ENCODE results near the gene ACTA1.

ACTA1 gene

DNA sequence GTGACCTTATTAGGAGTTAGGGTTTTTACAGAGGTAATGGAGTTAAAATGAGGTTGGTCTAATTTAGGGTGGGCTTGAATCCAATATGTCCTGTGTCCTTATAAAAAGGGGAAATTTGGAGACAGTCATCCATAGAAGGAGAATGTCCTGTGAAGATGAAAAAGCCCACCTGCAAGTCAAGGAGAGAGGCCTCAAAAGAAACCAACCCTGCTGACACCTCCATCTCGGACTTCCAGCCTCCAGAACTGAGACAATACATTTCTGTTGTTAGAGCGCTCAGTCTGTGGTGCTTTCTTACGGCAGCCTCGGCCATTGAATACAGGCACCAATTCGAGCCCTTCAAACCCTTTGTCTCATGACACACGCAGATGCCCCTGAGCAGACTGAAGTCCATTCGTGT is 43.8 kb downstream of the ACTA1 start:
- Histone ChIP-seq H3K27me3 (ENCODE audit: control insufficient read depth, insufficient read depth, low read length) (no peaks in the 10 kb centered on the region), H3K9me3 (ENCODE audit: control insufficient read depth, low read length) (no peaks in the 10 kb centered on the region), H3K4me3 (ENCODE audit: low read depth, low read length) (no peak overlapping the region), H2AFZ (no peak overlapping the region), H3K79me2 (no peaks in the 10 kb centered on the region), H3K4me1 (no peaks in the 10 kb centered on the region), H3K27ac (no peak overlapping the region), H3K36me3 (ENCODE audit: control insufficient read depth, insufficient read depth, low read length) (no peaks in the 10 kb centered on the region), H3K9ac (no peak overlapping the region), H3K4me2 (ENCODE audit: low read length) (no peak overlapping the region)
- TF ChIP-seq, protein P1, sequence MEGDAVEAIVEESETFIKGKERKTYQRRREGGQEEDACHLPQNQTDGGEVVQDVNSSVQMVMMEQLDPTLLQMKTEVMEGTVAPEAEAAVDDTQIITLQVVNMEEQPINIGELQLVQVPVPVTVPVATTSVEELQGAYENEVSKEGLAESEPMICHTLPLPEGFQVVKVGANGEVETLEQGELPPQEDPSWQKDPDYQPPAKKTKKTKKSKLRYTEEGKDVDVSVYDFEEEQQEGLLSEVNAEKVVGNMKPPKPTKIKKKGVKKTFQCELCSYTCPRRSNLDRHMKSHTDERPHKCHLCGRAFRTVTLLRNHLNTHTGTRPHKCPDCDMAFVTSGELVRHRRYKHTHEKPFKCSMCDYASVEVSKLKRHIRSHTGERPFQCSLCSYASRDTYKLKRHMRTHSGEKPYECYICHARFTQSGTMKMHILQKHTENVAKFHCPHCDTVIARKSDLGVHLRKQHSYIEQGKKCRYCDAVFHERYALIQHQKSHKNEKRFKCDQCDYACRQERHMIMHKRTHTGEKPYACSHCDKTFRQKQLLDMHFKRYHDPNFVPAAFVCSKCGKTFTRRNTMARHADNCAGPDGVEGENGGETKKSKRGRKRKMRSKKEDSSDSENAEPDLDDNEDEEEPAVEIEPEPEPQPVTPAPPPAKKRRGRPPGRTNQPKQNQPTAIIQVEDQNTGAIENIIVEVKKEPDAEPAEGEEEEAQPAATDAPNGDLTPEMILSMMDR (IDR thresholded peaks at IDR 0.05), result no peak

DNA sequence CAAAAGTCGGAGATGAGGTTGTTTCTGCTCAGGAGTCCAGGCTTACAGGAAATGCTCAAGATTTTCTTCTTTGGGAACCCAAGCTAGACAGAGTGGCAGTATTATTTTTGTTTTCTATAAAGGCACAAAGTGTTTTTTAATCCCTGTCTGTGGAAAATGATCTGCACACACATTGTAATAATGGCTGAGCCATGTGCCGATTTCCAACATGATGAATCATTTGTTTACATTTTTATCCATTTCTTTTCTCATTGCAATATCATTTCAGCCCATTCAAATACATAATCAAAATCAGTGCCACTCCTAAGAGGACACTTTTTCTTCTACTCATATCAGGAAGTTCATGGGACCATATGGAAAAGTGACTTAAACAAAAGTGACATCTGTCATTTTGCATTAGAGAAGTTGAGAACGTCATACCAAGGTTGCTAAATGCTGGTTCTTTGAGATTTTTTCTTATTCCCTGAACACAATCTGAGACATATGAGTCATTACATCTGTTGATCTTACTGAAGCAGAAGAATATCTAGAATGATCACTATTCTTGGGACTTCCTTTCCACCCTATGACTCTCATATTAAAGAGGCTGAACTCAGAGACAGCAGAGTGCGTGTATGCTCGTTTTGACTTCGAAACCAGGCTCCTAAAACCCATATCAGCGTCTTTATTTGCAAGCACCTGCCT is 44.9 kb downstream of the ACTA1 start:
- Histone ChIP-seq H3K27ac (no peak overlapping the region), H3K27me3 (ENCODE audit: control insufficient read depth, insufficient read depth, low read length) (no peaks in the 10 kb centered on the region), H3K4me3 (ENCODE audit: low read depth, low read length) (no peak overlapping the region), H3K9ac (no peak overlapping the region), H3K9me3 (ENCODE audit: control insufficient read depth, low read length) (no peaks in the 10 kb centered on the region), H3K79me2 (no peaks in the 10 kb centered on the region), H2AFZ (no peak overlapping the region), H3K4me2 (ENCODE audit: low read length) (no peak overlapping the region), H3K4me1 (no peaks in the 10 kb centered on the region), H3K36me3 (ENCODE audit: control insufficient read depth, insufficient read depth, low read length) (no peaks in the 10 kb centered on the region)
- TF ChIP-seq, protein P1 (IDR thresholded peaks at IDR 0.05), result no peak

DNA sequence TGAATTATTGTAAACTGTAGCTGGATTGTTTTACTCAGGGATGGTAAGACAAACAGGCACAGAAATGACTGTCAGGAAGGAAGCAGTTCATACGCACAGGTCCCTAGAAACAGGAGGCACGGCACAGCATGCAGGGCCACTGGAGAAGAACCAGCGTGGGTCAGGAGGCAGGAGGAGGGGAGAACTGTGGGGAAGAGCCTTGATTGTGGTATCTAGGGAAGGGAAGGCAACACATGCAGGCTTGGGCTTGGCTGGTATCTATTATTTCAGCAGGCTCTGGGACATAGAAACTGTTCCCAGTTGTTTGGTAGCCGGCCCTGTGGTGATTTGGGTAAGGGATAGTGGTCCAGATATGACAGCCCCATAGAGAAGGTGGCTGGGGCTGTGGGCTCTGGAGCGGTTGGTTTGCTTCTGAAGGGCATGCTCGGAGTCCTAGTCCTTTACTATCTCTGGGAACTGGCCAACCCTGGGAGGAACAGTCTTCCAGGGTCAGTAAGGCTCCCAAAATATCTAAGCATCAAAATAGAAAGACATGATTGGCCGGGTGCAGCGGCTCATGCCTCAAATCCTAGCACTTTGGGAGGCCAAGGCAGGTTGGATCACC is 47.9 kb downstream of the ACTA1 start:
- Histone ChIP-seq H2AFZ (no peak overlapping the region), H3K4me2 (ENCODE audit: low read length) (no peak overlapping the region), H3K9ac (no peak overlapping the region), H3K4me1 (no peaks in the 10 kb centered on the region), H3K79me2 (no peaks in the 10 kb centered on the region), H3K27me3 (ENCODE audit: control insufficient read depth, insufficient read depth, low read length) (no peaks in the 10 kb centered on the region), H3K27ac (no peak overlapping the region), H3K36me3 (ENCODE audit: control insufficient read depth, insufficient read depth, low read length) (no peaks in the 10 kb centered on the region), H3K9me3 (ENCODE audit: control insufficient read depth, low read length) (no peaks in the 10 kb centered on the region), H3K4me3 (ENCODE audit: low read depth, low read length) (no peak overlapping the region)
- TF ChIP-seq, protein P1 (IDR thresholded peaks at IDR 0.05), result no peak

DNA sequence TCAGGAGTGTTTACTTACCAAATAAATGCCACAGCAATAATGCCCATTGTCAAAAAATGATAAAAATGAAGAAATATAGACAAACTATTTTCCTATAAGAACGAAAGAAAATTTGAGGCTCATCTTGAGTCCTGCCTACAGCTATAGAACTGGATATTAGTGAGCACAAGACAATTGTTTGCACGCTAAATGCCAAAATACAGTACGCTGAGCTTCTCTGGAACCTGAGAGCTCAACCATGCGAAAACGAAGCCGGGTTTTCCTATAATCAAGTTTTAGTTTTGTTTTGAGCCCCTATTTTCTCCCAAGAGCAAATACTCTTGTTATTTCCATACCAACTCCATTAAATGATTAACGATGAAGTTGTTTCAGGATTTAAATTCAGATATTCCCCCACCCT is 49.1 kb downstream of the ACTA1 start:
- H3K36me3 ChIP-seq (ENCODE audit: control insufficient read depth, insufficient read depth, low read length), result no peaks in the 10 kb centered on the region
- H3K9me3 ChIP-seq (ENCODE audit: control insufficient read depth, low read length), result no peaks in the 10 kb centered on the region
- H3K9ac ChIP-seq, result no peak overlapping the region
- H3K4me2 ChIP-seq (ENCODE audit: low read length), result no peak overlapping the region
- TF ChIP-seq, protein P1 (IDR thresholded peaks at IDR 0.05), result no peak
- no peaks in the 10 kb centered on the region for H3K27me3 ChIP-seq (ENCODE audit: control insufficient read depth, insufficient read depth, low read length)
- H3K4me1 ChIP-seq, result no peaks in the 10 kb centered on the region
- no peak overlapping the region for H3K27ac ChIP-seq
- H3K4me3 ChIP-seq (ENCODE audit: low read depth, low read length), result no peak overlapping the region
- H3K79me2 ChIP-seq, result no peaks in the 10 kb centered on the region
- H2AFZ ChIP-seq, result no peak overlapping the region

DNA sequence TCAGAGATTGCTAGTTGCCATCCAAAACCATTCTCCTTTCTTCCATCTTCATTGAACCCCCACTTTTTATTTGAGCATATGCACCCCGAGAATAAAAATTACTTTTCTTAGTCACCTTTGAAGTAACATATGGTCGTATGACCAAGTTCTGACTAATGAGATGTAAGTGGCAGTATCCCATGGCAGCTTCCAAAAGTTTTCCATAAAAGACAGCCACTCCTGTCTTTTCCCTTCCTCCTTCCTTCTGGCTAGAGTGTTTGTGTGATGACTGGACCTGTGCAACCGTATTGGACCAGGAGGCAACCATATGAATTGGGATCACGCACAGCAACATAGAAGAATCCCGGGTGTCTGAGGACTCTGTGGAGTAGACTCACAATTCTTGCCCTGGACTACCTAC is 49.9 kb downstream of the ACTA1 start:
- Histone ChIP-seq H3K9ac (no peak overlapping the region), H3K27ac (no peak overlapping the region), H3K4me2 (ENCODE audit: low read length) (no peak overlapping the region), H3K4me3 (ENCODE audit: low read depth, low read length) (no peak overlapping the region), H3K79me2 (no peaks in the 10 kb centered on the region), H3K9me3 (ENCODE audit: control insufficient read depth, low read length) (no peaks in the 10 kb centered on the region), H2AFZ (no peak overlapping the region), H3K4me1 (no peaks in the 10 kb centered on the region), H3K36me3 (ENCODE audit: control insufficient read depth, insufficient read depth, low read length) (no peaks in the 10 kb centered on the region), H3K27me3 (ENCODE audit: control insufficient read depth, insufficient read depth, low read length) (no peaks in the 10 kb centered on the region)
- TF ChIP-seq, protein P1 (IDR thresholded peaks at IDR 0.05), result no peak
